IPS-20b (cell line): ENCODE results near the gene DYDC2.
"Not testable (repeated sequence)": the region's sequence is repeated elsewhere in the genome, so short reads cannot be mapped to it uniquely, and the experiment has no call there.

Source experiments
- H3K27ac ChIP-seq: one replicate; pipeline ENCODE4 v1.5.1; 2013; ENCODE audit warnings: low read length
- H3K27me3 ChIP-seq: 2 replicates; pipeline ENCODE4 v1.6.1; 2013; ENCODE audit warnings: mild to moderate bottlenecking, low read length, inconsistent platforms; ENCODE audit not compliant: insufficient read depth
- H3K36me3 ChIP-seq: 2 replicates; pipeline ENCODE4 v1.6.1; 2013; ENCODE audit warnings: low read depth, mild to moderate bottlenecking, inconsistent platforms, low read length, moderate library complexity; ENCODE audit not compliant: insufficient read depth
- H3K4me1 ChIP-seq: 2 replicates; pipeline ENCODE4 v1.6.1; 2013; ENCODE audit warnings: mild to moderate bottlenecking, control low read depth, inconsistent platforms, low read length, moderate library complexity; ENCODE audit not compliant: insufficient read depth
- H3K4me3 ChIP-seq: 2 replicates; pipeline ENCODE4 v1.5.1; 2013; ENCODE audit warnings: mild to moderate bottlenecking, low read length, inconsistent platforms
- H3K9ac ChIP-seq: 2 replicates; pipeline ENCODE4 v1.6.1; 2013; ENCODE audit warnings: low read depth, mild to moderate bottlenecking, inconsistent platforms, low read length, moderate library complexity
- H3K9me3 ChIP-seq: 2 replicates; pipeline ENCODE4 v1.6.1; 2013; ENCODE audit warnings: mild to moderate bottlenecking, low read depth, low read length, inconsistent platforms; ENCODE audit not compliant: insufficient read depth

The DYDC2 gene

DNA sequence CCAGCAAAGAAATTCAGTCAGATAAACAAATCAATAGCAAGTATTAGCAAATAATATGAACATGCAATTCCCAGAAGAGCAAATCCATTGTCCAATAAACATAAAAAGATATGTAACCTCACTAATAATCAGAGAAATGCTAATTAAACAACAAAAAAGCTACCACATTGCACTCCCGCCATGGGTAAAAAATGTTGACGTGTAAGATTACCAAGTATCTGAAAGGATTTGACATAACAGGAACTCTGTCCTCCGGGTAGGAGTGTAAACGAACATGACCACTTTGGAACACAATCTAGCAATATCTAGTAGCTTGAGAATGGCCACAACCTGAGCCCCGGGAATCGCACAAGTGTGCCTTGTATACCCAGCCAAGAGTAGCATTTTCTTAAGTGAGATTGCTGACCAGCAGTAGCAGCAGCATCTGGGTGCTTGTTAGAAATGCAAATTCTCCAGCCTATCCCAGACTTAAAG lies 31.7 kb upstream of the DYDC2 start:
- Histone ChIP-seq H3K27ac (no peak overlapping the region), H3K4me3 (no peak overlapping the region), H3K4me1 (no peaks in the 10 kb centered on the region), H3K9ac (no peak overlapping the region), H3K9me3 (no peaks in the 10 kb centered on the region), H3K27me3 (no peaks in the 10 kb centered on the region), H3K36me3 (no peaks in the 10 kb centered on the region)

DNA sequence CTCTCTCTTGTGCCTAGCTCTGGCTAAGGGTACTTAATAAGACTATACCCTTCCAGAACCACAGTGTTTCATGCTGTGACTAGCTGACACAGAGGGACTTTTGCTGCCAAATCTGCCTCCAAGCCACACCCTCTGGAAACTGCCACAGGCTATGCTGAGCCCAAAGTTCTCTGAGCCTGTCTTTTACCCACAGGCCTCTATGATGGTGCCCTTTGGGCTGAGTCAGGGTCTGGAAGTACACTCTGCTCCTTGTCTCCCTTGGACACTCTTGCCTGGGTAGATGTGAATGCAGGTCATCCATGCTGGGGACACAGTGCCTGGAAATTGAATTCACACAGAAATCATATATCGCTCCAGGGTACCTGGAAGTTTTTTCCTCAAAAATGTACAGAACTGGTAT lies 22.6 kb upstream of the DYDC2 start:
- no peak overlapping the region for H3K9ac ChIP-seq
- H3K4me3 ChIP-seq: no peak overlapping the region
- H3K27me3 ChIP-seq: no peaks in the 10 kb centered on the region
- H3K4me1 ChIP-seq: no peaks in the 10 kb centered on the region
- no peaks in the 10 kb centered on the region for H3K9me3 ChIP-seq
- H3K27ac ChIP-seq: no peak overlapping the region
- no peaks in the 10 kb centered on the region for H3K36me3 ChIP-seq

- H3K4me3 ChIP-seq: no peak overlapping the region
- no peaks in the 10 kb centered on the region for H3K27me3 ChIP-seq
- H3K36me3 ChIP-seq: no peaks in the 10 kb centered on the region
- H3K27ac ChIP-seq: no peak overlapping the region
- no peaks in the 10 kb centered on the region for H3K4me1 ChIP-seq
- no peaks in the 10 kb centered on the region for H3K9me3 ChIP-seq
- H3K9ac ChIP-seq: no peak overlapping the region
Observed at GRCh38 chr10:80344276-80344675, 12.3 kb upstream of the DYDC2 start.

GRCh38 chr10:80344912-80345311 lies 11.7 kb upstream of the DYDC2 start:
- Histone ChIP-seq H3K9ac (no peak overlapping the region), H3K27ac (no peak overlapping the region), H3K4me3 (no peak overlapping the region), H3K4me1 (no peaks in the 10 kb centered on the region), H3K36me3 (no peaks in the 10 kb centered on the region), H3K27me3 (no peaks in the 10 kb centered on the region), H3K9me3 (no peaks in the 10 kb centered on the region)

DNA sequence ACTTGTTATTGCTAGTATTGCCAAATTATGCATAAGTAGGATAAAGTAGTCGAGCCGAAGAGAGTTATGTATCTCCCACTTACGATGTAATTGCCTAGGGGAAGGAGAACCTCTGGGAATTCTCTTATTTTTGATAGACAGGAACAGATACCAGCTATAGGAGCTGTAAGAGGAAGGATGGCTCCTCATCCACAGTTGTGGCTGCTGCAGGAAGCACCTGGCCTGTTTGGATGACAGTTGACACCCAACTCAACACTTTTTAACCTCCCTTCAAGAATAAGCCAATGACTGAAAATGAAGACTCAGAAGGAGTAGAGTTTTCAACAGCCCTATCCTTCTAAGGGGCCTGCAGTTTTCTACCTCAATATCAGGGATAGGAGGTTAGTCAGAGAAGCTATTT lies 6.3 kb upstream of the DYDC2 start:
- no peaks in the 10 kb centered on the region for H3K4me1 ChIP-seq
- no peaks in the 10 kb centered on the region for H3K9me3 ChIP-seq
- H3K27ac ChIP-seq: no peak overlapping the region
- peaks cover 4% of the 10 kb centered on the region for H3K27me3 ChIP-seq
- H3K9ac ChIP-seq: no peak overlapping the region
- H3K36me3 ChIP-seq: no peaks in the 10 kb centered on the region
- no peak overlapping the region for H3K4me3 ChIP-seq

DNA sequence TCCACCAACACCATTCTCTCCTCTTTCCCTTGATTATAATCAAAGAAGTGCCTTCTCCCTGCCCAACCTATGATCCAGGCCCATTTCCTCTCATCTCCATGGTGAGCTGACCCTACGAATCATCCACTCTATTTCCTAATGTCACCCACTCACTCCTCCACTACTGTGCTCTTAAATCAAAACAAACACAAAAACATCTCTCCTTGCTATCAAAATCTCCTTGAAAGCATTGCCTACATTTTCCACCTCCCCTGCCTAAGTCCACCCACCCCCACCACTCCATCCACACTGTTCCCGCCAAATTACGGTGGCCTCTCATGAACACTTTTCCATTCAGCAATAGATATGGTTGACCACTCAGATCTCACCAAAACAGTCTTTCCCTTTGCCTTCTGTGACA lies 5.4 kb upstream of the DYDC2 start:
- Histone ChIP-seq H3K27ac (no peak overlapping the region), H3K4me3 (no peak overlapping the region), H3K4me1 (peaks cover 3% of the 10 kb centered on the region; the same call in 1 of the 2 replicates), H3K36me3 (no peaks in the 10 kb centered on the region), H3K9ac (no peak overlapping the region), H3K27me3 (peaks cover 14% of the 10 kb centered on the region), H3K9me3 (no peaks in the 10 kb centered on the region)

- Histone ChIP-seq H3K4me1 (peaks cover 5% of the 10 kb centered on the region; the same call in 1 of the 2 replicates), H3K27me3 (peaks cover 18% of the 10 kb centered on the region), H3K4me3 (peak overlapping the region; percentile 59), H3K36me3 (no peaks in the 10 kb centered on the region), H3K9me3 (no peaks in the 10 kb centered on the region), H3K27ac (no peak overlapping the region), H3K9ac (peak overlapping the region; percentile 71; the same call in 1 of the 2 replicates)
Observed at GRCh38 chr10:80356989-80357850, 639 bp downstream of the DYDC2 start.

GRCh38 chr10:80357851-80358125 lies 1.2 kb downstream of the DYDC2 start:
- no peak overlapping the region for H3K27ac ChIP-seq
- H3K4me1 ChIP-seq: peaks cover 5% of the 10 kb centered on the region; the same call in 1 of the 2 replicates
- no peak overlapping the region; the same call in 1 of the 2 replicates for H3K9ac ChIP-seq
- H3K36me3 ChIP-seq: no peaks in the 10 kb centered on the region
- H3K4me3 ChIP-seq: peak overlapping the region; percentile 59
- H3K27me3 ChIP-seq: peaks cover 18% of the 10 kb centered on the region
- no peaks in the 10 kb centered on the region for H3K9me3 ChIP-seq

DNA sequence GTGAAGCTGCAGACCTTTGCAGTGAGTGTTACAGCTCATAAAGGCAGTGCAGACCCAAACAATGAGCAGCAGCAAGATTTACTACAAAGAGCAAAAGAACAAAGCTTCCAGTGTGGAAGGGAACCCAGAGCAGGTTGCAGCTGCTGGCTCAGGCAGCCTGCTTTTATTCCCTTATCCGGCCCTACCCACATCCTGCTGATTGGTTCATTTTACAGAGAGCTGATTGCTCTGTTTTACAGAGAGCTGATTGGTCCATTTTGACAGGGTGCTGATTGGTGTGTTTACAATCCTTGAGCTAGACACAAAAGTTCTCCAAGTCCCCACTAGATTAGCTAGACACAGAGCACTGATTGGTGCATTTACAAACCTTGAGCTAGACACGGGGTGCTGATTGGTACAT lies 2.3 kb downstream of the DYDC2 start:
- H3K4me1 ChIP-seq, H3K27ac ChIP-seq, H3K9ac ChIP-seq, H3K4me3 ChIP-seq, H3K36me3 ChIP-seq, H3K9me3 ChIP-seq: not testable (repeated sequence)
- peaks cover 18% of the 10 kb centered on the region for H3K27me3 ChIP-seq

DNA sequence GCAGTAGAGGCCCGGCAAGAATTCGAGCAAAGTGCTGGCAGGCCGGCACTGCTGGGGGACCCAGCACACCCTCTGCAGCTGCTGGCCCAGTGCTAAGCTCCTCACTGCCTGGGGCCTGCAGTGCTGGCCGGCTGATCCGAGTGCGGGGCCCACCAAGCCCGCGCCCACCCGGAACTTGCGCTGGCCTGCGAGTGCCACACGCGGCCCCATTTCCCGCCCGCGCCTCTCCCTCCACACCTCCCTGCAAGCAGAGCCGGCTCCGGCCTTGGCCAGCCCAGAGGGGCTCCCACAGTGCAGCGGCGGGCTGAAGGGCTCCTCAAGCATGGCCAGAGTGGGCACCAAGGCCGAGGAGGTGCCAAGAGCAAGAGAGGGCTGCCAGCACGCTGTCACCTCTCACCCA lies 3.1 kb downstream of the DYDC2 start:
- Histone ChIP-seq H3K9me3 (no peaks in the 10 kb centered on the region), H3K4me3 (no peak overlapping the region), H3K27ac (no peak overlapping the region), H3K9ac (no peak overlapping the region), H3K27me3 (peaks cover 18% of the 10 kb centered on the region), H3K4me1 (peaks cover 5% of the 10 kb centered on the region; the same call in 1 of the 2 replicates), H3K36me3 (no peaks in the 10 kb centered on the region)

GRCh38 chr10:80365510-80365909 lies 8.9 kb downstream of the DYDC2 start:
- Histone ChIP-seq H3K4me1 (no peaks in the 10 kb centered on the region), H3K9ac (no peak overlapping the region), H3K36me3 (peaks cover 11% of the 10 kb centered on the region; the same call in 1 of the 2 replicates), H3K27me3 (no peaks in the 10 kb centered on the region), H3K9me3 (peaks cover 27% of the 10 kb centered on the region), H3K27ac (no peak overlapping the region), H3K4me3 (no peak overlapping the region)

- no peaks in the 10 kb centered on the region for H3K4me1 ChIP-seq
- no peaks in the 10 kb centered on the region for H3K27me3 ChIP-seq
- peaks cover 24% of the 10 kb centered on the region for H3K9me3 ChIP-seq
- peaks cover 11% of the 10 kb centered on the region; the same call in 1 of the 2 replicates for H3K36me3 ChIP-seq
- H3K9ac ChIP-seq: no peak overlapping the region
- no peak overlapping the region for H3K27ac ChIP-seq
- no peak overlapping the region for H3K4me3 ChIP-seq
Observed at GRCh38 chr10:80371467-80371866, 14.9 kb downstream of the DYDC2 start.
